NCI-H2107 (cell line): ENCODE measurements around the gene EMC1.
"Not testable (repeated sequence)": the region's sequence is repeated elsewhere in the genome, so short reads cannot be mapped to it uniquely, and the experiment has no call there.

Experiments
- DNase-seq: peaks from one replicate; lab custom pipeline; 2025; lab: John Stamatoyannopoulos, UW

The EMC1 gene

DNA sequence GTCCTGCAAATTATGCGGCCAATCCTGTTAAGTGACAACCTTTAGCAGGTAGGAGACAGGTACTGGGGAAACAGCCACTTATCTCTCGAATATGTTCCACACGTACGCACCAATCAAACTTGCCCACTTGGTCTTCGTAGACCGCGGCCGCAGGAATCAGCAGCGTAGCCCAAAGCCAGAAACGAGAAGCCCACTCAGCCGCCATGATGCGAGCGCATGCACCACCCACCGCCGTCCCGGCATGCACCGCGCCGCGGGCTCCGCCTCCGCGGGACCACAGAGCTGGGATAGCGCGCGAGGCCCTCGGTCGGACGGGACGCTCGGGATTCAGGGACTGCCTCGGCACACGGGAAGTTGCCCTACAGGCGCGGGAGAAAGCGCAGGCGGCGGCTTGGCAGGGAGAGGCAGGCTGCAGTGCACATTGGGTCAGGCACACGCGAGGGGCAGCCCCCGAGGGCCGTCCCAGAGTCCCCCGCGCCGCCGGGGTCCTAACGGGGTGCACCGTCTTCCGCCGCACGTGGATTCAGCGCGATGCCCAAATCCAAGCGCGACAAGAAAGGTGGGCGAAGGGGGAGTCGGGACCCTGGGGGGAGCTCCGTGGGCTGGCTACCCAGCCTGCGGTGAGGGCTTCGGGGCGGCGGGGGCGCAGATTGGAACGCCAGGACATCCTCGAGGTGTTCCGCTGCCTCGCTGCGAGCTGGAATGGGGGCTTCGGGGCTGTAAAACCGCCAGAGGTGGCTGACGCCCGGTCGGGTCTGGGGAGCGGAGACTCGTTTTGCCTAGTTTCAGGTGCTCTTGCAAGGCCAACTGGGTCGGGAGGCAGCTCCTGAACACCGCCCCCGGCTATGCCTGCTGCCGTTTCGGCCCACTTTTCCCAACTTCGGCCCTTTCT is at the start of gene EMC1, which contains the start of gene MRTO4:
Gene EMC1, minus strand, starts transcription at position 220 of the 892 bp plus-strand sequence. Its CDS starts 15 bp downstream, at position 205.
Gene MRTO4, plus strand, starts transcription at position 501 of the 892 bp plus-strand sequence. Its CDS starts 31 bp downstream, at position 532.
- peak; percentile 56 for DNase-seq

DNA sequence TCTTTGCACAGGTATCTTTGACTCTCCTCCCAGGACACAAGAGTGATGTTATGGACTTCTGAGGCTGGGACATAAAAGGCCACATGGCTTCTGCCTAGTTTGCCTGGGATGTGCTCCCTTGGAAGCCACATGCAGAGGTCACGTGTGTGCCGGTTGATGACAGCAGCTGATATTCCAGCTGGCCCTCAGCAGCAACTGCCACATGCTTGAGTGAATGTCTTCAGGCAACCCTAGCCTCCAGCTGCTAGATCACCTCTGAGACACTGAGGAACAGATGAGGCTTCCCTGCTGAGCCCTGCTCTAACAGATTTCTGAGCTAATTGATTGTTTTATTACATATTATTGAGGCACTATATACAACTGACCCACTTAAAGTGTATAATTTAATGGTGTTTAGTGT is 48.9 kb upstream of the EMC1 start:
- DNase-seq = no peak

DNA sequence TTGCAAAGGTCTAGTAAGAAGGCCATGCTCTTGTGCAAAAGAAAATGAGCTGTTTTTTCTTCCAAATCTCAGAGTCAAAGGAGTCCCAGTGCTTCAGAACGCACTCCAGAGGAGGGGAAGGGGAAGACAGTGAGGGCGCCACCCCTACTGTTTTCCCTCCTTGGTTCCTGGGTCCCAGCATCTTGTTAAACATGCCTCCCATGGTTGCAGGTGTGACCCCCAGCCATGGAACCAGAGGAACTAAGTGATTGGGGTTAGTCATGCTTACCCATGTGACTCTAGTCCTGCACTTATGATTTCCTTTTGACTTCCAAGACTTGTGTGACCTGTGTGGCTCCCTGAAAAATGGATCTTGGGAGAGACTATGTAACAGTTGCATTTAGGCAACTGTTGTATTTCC is 43.3 kb upstream of the EMC1 start:
- no peak for DNase-seq

DNA sequence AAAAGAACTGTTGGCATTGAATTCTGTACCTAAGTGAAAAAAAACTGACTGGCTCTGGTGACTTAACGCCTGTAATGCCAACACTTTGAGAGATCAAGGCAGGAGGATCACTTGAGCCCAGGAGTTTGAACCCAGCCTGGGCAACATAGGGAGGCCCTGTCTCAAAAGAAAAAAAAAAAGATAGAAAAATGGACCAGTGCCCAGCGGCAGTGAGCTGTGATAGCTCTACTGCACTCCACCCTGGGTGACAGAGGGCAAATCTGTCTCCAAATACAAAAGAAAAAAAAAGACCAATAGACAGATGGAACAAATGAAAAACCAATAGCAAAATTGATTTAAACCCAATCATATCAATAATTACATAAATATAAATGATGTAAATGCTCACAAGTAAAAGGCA is 37.9 kb upstream of the EMC1 start:
- DNase-seq = no peak

DNA sequence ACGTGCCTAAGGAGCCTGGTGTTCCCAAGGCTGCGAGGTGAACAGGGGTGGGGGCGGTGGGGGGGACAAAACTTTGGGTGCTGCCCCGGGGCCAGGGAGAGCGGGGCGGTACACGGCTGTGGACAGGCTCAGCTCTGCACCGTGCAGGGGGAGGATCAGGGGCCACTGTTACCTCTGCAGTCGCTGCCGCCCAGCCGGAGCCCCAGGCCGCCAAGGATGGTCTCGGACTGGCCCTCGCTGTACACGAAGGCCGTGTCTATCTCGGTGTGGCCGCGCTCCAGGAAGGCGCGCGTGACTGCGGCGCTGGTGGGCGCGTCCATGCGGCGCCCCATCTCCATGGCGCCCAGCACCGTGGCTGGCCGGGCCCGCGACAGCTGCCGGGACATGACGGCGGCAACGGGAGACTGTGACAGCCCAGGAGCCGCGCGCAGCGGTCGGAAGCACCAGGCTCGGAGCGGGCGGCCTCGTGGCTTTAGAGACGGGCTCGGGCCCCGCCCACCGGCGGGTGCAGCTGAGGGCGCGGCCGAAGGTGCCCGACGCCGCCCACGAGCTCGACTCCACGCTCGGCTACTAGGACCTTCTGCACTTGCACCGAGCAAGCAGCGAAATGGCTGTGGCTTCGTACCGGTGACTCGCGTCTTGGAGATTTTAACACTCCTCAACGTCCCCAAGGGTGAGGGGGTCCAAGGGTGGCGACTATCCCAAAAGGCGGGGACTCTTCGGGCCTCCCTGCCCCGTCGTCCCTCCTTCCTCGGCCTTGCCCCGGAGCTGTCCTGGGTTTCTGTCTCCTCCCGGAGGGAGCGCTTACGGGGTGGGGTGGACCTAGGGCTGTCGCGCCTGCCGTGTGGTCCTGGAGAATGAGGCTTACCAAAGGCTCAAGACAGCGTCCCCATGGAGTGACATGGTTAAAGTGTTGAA is 37.3 kb upstream of the EMC1 start, which contains the start of gene AKR7A3:
Gene AKR7A3, minus strand, starts transcription at position 447 of the 918 bp plus-strand sequence. Its CDS starts 61 bp downstream, at position 386.
- not testable (repeated sequence) for DNase-seq

DNA sequence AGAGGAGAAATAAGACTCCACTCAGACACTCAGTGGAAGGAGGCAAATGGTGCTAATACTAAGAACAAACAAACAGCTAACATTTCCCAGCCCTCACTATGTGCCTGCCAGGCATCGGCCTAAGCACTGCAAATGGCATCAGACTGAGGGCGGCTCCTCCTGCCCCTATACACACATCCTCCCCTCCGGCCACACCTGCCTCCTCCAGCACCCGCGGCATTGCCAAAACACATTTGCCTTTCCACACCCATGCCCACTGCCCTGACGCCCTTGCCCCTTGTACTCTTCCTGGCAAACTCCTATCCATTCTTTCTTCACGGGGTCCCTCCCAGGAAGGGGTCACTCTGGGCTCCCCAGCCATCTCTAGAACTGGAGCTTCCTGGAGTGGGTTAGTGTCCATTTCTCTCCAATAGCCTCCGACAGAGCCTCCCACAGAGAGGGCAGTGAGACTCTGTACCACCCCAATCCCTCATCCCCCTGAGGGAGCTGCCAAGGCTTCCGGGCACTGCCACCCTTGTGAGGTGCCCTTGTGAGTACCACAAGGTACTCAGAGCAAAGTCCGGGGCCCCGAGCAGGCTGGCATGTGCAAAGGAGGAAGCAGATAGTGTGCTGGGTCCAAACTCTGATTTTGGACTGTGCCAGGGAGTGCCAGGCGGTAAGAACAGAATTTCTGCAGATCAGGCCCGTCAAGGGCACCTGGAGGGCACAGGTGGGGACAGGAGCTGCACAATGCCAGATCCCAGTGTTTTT is 36.3 kb upstream of the EMC1 start:
- DNase-seq = no peak

DNA sequence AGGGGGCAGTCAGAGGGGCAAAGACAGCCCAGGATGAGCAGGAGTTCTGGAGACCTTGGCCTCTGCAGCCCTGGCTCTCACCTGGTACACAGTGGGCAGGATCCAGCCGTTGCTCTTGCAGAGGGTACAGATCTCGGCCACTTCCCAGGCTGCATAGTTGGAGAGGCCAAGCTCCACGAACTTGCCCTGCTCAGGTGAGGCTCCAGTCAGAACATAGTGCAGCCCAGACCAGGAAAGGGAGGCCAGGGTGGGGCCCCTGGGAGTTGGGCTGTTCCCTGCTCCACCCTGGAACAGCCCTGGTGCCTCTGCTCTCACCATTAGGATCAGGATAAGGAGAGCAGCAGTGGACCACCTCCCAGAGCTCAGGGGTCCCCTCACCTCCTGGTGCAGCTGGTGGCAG is 34.5 kb upstream of the EMC1 start:
- not testable (repeated sequence) for DNase-seq

DNA sequence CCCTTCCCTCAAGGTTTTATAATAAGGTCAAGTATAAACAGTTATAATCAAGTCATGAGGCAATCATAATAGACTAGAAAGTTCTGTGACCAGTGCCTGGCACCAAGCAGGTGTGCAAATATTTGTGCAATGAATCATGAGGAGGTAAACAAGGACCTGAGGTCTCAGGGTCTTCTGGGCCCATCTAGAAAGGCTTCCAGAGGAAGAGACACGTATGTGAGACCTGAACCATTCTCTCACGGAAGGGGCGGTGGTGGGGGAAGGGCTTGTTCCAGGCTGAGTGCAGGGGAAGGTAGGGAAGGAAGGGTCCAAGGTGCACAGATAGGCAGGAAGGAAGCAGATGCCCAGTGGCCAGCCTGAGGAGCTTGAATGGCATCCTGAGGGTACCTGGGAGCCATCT is 34.0 kb upstream of the EMC1 start:
- not testable (repeated sequence) for DNase-seq

DNA sequence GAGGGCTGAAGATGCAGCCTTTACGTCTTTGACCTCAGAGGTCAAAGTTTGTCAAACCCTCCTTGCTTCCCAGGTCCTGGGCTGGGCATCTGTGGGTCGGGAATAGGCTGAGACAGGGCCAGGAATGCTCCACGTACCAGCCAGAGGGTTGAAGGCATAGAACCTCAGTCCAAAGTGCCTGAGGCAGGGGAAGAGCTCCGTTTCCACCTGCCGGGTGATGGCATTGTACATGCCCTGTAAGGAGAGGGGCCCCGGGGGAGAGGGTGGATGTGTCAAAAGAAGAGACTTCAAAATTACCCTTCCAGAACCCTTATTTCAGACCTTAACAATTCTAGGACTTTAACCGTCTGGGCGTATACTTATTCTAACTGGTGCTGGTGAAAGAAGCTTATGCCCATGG is 33.6 kb upstream of the EMC1 start:
- no peak for DNase-seq

DNA sequence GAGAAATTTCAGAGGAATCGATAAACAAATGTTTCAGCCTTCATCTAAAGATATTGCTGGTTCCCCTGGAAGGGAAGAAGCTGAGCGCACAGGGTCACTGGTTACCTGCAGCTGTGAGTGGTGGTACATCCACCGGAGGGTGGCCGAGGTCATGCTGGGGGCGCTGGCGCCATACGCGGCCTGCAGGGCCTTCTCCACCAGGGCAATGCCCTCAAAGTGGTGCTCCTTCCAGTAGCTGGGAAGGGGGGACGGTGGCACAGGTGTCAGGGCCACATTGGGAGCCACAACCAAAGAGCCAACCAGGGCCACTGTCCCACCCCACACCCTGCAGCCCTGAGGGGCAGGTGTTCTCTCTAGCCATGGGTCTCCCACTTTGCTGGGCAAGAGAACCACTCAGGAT is 32.6 kb upstream of the EMC1 start:
- DNase-seq = no peak

DNA sequence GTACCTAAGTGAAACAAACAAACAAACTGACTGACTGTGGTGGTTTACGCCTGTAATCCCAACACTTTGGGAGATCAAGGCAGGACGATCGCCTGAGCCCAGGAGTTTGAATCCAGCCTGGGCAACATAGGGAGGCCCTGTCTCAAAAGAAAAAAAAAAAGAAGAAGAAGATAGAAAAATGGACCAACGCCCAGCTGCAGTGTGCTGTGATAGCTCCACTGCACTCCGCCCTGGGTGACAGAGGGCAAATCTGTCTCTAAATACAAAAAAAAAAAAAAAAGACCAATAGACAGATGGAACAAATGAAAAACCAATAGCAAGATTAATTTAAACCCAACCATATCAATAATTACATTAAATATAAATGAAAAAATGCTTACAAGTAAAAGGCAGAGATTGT is 23.3 kb upstream of the EMC1 start:
- DNase-seq = no peak

DNA sequence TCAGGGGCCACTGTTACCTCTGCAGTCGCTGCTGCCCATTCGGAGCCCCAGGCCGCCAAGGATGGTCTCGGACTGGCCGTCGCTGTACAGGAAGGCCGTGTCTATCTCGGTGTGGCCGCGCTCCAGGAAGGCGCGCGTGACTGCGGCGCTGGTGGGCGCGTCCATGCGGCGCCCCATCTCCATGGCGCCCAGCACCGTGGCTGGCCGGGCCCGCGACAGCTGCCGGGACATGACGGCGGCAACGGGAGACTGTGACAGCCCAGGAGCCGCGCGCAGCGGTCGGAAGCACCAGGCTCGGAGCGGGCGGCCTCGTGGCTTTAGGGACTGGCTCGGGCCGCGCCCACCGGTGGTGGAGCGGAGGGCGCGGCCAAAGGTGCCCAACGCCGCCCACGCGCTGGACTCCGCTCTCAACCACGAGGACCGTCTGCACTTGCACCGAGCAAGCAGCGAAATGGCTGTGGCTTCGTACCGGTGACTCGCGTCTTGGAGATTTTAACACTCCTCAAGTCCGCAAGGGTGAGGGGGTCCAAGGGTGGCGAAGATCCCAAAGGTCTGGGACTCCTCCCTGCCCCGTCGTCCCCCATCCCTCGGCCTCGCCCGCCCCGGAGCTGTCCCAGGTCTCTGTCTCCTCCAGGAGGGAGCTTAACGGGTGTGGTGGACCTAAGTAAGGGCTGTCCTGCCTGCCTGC is 22.7 kb upstream of the EMC1 start:
- DNase-seq = not testable (repeated sequence)

DNA sequence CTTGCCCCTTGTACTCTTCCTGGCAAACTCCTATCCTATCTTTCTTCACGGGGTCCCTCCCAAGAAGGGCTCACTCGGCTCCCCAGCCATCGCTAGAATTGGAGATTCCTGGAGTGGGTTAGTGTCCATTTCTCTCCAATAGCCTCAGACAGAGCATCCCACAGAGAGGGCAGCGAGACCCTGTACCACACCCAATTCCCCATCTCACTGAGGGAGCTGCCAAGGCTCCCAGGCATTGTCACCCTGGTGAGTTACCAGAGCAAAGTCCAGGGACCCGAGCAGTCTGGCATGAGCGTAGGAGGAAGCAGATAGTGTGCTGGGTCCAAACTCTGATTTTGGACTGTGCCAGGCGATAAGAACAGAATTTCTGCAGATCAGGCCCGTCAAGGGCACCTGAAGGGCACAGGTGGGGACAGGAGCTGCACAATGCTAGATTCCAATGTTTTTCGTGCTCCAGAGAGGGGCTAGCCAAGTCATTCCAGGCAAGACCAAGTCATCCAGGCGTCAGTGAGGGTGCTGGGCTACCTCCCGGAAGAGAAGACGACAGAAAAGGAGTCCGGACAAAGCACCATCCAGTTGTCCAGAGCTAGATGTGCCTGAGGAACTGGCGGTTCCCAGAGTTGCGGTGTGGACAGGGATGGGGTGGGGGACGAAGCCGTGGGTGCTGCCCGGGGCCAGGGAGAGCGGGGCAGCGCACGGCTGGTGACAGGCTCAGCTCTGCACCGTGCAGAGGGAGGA is 22.0 kb upstream of the EMC1 start:
- no peak for DNase-seq

DNA sequence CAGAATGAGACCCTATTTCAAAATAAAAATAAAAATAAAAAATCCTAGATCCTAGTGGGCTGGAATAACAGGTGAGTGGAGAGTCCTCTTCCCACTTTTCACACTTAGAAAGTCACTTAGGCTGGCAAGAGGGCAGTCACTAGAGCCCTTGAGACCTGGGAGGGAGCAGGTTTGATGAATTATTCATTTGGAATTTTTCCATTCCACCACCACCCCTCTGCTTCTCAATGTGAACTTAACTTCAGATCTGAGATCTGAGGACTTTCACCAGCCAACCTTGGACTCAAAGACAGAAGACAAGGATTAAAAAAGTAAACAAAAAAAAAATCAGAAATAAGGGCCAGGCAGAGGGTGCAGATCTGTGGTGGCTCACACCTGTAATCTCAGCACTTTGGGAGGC is 20.7 kb upstream of the EMC1 start:
- DNase-seq = no peak

DNA sequence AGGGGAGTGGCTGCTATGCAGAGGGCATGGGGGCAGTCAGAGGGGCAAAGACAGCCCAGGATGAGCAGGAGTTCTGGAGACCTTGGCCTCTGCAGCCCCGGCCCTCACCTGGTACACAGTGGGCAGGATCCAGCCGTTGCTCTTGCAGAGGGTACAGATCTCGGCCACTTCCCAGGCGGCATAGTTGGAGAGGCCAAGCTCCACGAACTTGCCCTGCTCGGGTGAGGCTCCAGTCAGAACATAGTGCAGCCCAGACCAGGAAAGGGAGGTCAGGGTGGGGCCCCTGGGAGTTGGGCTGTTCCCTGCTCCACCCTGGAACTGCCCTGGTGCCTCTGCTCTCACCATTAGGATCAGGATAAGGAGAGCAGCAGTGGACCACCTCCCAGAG is 19.0 kb upstream of the EMC1 start:
- not testable (repeated sequence) for DNase-seq

DNA sequence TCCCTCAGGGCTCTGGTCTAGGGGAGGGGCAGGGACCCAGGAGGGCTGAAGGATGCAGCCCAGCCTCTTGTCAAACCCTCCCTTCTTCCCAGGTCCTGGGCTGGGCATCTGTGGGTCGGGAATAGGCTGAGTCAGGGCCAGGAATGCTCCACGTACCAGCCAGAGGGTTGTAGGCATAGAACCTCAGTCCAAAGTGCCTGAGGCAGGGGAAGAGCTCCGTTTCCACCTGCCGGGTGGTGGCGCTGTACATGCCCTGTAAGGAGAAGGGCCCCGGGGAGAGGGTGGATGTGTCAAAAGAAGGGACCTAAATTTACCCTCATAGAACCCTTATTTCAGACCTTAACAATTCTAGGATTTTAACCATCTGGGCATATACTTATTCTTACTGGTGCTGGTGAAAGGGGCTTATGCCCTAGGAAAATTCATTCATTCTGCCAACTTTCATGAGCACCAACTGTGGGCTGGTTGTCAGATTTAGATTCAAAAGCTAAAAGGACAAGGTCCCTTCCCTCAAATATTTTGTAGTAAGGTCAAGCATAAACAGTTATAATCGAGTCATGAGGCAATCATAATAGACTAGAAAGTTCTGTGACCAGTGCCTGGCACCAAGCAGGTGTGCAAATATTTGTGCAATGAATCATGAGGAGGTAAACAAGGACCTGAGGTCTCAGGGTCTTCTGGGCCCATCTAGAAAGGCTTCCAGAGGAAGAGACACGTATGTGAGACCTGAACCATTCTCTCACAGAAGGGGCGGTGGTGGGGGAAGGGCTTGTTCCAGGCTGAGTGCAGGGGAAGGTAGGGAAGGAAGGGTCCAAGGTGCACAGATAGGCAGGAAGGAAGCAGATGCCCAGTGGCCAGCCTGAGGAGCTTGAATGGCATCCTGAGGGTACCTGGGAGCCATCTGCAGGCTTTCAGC is 18.4 kb upstream of the EMC1 start:
- not testable (repeated sequence) for DNase-seq

DNA sequence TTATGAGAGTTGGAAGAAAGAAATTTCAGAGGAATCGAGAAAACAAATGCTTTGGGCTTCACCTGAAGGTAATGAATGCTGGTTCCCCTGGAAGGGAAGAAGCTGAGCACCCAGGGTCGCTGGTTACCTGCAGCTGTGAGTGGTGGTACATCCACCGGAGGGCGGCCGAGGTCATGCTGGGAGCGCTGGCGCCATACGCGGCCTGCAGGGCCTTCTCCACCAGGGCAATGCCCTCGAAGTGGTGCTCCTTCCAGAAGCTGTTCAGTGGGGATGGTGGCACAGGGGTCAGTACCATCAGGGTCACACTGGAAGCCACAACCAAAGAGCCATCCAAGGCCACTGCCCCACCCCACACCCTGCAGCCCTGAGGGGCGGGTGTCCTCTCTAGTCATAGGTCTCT is 17.1 kb upstream of the EMC1 start:
- DNase-seq = no peak

DNA sequence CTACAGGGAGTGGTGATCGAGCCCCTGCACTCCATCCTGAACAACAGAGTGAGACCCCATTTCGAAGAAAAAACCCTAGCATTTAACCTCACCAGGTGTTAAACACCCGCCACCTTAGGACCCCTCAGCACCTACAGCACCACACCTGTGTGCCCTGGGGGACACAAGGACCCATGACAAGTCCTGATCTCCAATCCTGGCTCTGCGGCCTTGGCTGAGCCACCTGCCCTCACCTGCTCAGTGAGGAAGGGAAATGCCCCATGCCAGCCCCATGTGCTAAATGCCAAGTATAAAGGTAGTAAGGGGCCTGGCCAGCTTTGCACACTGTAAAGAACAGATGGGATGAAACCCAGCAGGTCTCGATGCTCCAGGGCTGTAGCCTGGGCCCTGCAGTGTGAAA is 11.4 kb upstream of the EMC1 start:
- DNase-seq = no peak

DNA sequence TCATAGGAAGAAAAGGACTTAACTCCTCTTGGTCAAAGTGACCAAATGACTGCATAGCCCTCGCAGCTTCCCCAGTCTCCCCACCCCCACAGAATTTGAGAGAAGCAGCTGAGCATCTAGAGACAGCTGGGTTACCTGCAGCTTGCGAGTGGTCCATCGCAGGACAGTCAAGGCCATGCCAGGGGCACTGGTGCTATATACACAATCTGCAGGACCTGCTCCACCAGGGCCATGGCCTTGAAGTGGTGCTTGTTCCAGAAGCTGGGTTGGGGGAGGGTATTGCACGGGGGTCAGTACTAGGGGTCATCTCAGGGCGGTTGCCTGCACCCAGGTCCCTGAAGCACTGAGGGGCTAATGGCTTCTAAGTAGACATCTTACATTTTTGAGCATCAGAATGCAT is 10.7 kb upstream of the EMC1 start:
- no peak for DNase-seq
